Fibroblast of lung (primary cell): ENCODE results near the gene RASSF5. TPM values are rescaled to one million over a fixed set of nuclear protein-coding genes. Genes with fewer than 3 reads are reported as not detected.

Experiments used
- DNase-seq, 2 donors: peaks; one replicate each; pipeline versions ENCODE4 v3.0.0 to v3.0.0-alpha.2; 2010; ENCODE audit warnings: low read depth in 2 of 2
- H2AFZ ChIP-seq: 2 replicates; pipeline ENCODE4 v1.5.1; 2012; ENCODE audit warnings: low read length, control low read depth, inconsistent platforms
- H3K27ac ChIP-seq: 2 replicates; pipeline ENCODE4 v1.5.1; 2011; ENCODE audit warnings: low read length, control low read depth; ENCODE audit not compliant: insufficient read depth
- H3K27me3 ChIP-seq: 2 replicates; pipeline ENCODE4 v1.5.1; 2011; ENCODE audit warnings: mild to moderate bottlenecking, low read length; ENCODE audit not compliant: control insufficient read depth, insufficient read depth
- H3K36me3 ChIP-seq: 2 replicates; pipeline ENCODE4 v1.5.1; 2011; ENCODE audit warnings: low read length; ENCODE audit not compliant: control insufficient read depth, insufficient read depth
- H3K4me1 ChIP-seq: 2 replicates; pipeline ENCODE4 v1.5.1; 2011; ENCODE audit warnings: low read length; ENCODE audit not compliant: control insufficient read depth, insufficient read depth; ENCODE audit errors: extremely low read depth
- H3K4me2 ChIP-seq: 2 replicates; pipeline ENCODE4 v1.5.1; 2011; ENCODE audit warnings: low read length, control low read depth; ENCODE audit not compliant: insufficient read depth; ENCODE audit errors: extremely low read depth
- H3K4me3 ChIP-seq, 4 experiments: fragments of 200-600 bp in 1 of 4; sonication (generic) in 1 of 4; replicated peaks in 1 of 4; 2 replicates each; pipeline ENCODE4 v1.5.1; 2011 to 2016; ENCODE audit warnings: low read length in 4 of 4, low read depth in 3 of 4, mild to moderate bottlenecking in 3 of 4, control low read depth in 2 of 4, inconsistent platforms in 1 of 4, mixed read lengths in 1 of 4; ENCODE audit not compliant: insufficient read depth in 1 of 4; ENCODE audit errors: control extremely low read depth in 1 of 4
- H3K79me2 ChIP-seq: 2 replicates; pipeline ENCODE4 v1.5.1; 2012; ENCODE audit warnings: mild to moderate bottlenecking, low read length, inconsistent platforms; ENCODE audit not compliant: control insufficient read depth, insufficient read depth
- H3K9ac ChIP-seq: 2 replicates; pipeline ENCODE4 v1.5.1; 2011; ENCODE audit warnings: mild to moderate bottlenecking, low read length, control low read depth; ENCODE audit not compliant: insufficient read depth
- H3K9me3 ChIP-seq: 2 replicates; pipeline ENCODE4 v1.5.1; 2012; ENCODE audit warnings: low read depth, low read length; ENCODE audit not compliant: control insufficient read depth, insufficient read depth
- H4K20me1 ChIP-seq: 2 replicates; pipeline ENCODE4 v1.5.1; 2011; ENCODE audit warnings: low read length; ENCODE audit not compliant: control insufficient read depth, insufficient read depth; ENCODE audit errors: extremely low read depth
- EZH2 ChIP-seq: IDR thresholded peaks from 2 replicates; pipeline ENCODE4 v1.5.1; 2012; ENCODE audit warnings: low read length, control low read depth, mild to moderate bottlenecking; ENCODE audit errors: missing control alignments
- polyA plus RNA-seq, 2 donors: library from polyadenylated mRNA; depleted of rRNA in 1 of 2; stranded (reverse) in 1 of 2; unstranded in 1 of 2; fragments of >200 nt; gene quantifications; 2 replicates each; pipeline ENCODE4 v1.2.1, GENCODE V29; 2011 to 2012; ENCODE audit warnings: missing spikeins in 1 of 2
- total RNA-seq: library from RNA; depleted of rRNA; stranded (reverse); fragments of >200 nt; gene quantifications from 2 replicates; pipeline ENCODE4 v1.2.1, GENCODE V29; 2014
- TF ChIP-seq, protein P1 (sequence below), 2 donors: IDR thresholded peaks in 1 of 2; conservative IDR thresholded peaks in 1 of 2; 1 replicate in 1 of 2; 2 replicates in 1 of 2; pipeline ENCODE4 v1.5.1; 2011 to 2012; ENCODE audit warnings: low read length in 2 of 2, control low read depth in 1 of 2, inconsistent platforms in 1 of 2, low read depth in 1 of 2, mild to moderate bottlenecking in 1 of 2

RASSF5 gene
- total and polyA plus RNA-seq, 2 donors (not counting 1 experiment from before 2014, with no cell fraction given): 1.3 to 3.0 TPM

DNA sequence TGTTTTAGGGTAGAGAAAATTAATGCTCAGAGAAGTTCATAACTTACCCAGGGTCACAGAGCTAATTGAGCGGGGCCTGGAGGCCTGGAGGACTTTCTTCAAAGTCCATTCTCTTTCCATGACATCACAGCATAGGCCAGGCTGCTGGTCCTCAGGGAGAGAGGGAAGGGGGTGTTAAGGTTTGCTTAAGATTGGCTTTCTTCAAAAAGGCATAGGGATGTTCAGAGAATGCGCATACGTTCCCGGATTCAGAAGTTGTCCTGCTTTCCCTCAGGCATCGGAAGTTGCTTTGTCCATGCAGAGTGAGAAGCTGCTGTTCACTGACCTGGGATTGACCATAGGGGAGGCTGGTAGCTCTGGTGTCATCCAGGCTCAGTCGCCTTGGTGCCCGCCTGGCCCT lies 25.0 kb downstream of the RASSF5 start:
- H3K9me3 ChIP-seq: no peaks in the 10 kb centered on the region
- no peaks in the 10 kb centered on the region for H3K4me1 ChIP-seq
- H3K4me2 ChIP-seq: no peak overlapping the region
- TF ChIP-seq, protein P1, sequence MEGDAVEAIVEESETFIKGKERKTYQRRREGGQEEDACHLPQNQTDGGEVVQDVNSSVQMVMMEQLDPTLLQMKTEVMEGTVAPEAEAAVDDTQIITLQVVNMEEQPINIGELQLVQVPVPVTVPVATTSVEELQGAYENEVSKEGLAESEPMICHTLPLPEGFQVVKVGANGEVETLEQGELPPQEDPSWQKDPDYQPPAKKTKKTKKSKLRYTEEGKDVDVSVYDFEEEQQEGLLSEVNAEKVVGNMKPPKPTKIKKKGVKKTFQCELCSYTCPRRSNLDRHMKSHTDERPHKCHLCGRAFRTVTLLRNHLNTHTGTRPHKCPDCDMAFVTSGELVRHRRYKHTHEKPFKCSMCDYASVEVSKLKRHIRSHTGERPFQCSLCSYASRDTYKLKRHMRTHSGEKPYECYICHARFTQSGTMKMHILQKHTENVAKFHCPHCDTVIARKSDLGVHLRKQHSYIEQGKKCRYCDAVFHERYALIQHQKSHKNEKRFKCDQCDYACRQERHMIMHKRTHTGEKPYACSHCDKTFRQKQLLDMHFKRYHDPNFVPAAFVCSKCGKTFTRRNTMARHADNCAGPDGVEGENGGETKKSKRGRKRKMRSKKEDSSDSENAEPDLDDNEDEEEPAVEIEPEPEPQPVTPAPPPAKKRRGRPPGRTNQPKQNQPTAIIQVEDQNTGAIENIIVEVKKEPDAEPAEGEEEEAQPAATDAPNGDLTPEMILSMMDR (conservative IDR thresholded peaks at IDR 0.05 in 1 of 2, IDR thresholded peaks at IDR 0.05 in 1 of 2; ENCODE audit: low read depth in 1 of 2, low read length in 2 of 2): no peak
- no peak for TF ChIP-seq EZH2
- no peak overlapping the region for H2AFZ ChIP-seq
- no peaks in the 10 kb centered on the region for H3K36me3 ChIP-seq
- no peaks in the 10 kb centered on the region for H3K79me2 ChIP-seq
- H4K20me1 ChIP-seq: no peaks in the 10 kb centered on the region
- H3K27me3 ChIP-seq: peaks cover 2% of the 10 kb centered on the region
- H3K27ac ChIP-seq: no peak overlapping the region
- H3K9ac ChIP-seq: no peak overlapping the region
- no peak overlapping the region for H3K4me3 ChIP-seq
- DNase-seq: no peak

DNA sequence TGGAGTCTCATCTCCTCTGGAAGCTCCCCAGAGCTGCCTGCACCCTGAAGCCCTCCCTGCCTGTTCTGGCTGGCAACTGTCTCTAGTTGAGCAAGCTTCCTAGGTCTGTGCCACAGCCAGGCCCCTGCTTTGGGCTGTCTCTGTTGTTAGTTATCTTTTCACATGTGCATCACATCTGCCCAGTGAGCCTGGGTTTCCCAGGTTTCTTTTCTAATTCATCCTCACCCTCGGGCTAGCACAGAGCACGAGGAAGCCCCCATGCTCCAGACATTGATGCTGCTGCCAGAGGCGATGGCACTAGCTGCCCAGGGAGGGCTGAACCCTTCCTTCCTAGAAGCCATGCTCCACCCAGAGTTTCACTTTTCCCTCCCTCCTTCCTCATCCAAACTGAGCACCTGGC lies 27.2 kb downstream of the RASSF5 start:
- Histone ChIP-seq H3K4me1 (no peaks in the 10 kb centered on the region), H3K27ac (no peak overlapping the region), H3K4me2 (no peak overlapping the region), H3K9ac (no peak overlapping the region), H3K4me3 (no peak overlapping the region), H4K20me1 (no peaks in the 10 kb centered on the region), H2AFZ (no peak overlapping the region), H3K36me3 (no peaks in the 10 kb centered on the region), H3K9me3 (no peaks in the 10 kb centered on the region), H3K27me3 (peaks cover 2% of the 10 kb centered on the region), H3K79me2 (no peaks in the 10 kb centered on the region)
- DNase-seq: no peak
- TF ChIP-seq EZH2: no peak
- TF ChIP-seq, protein P1 (conservative IDR thresholded peaks at IDR 0.05 in 1 of 2, IDR thresholded peaks at IDR 0.05 in 1 of 2; ENCODE audit: low read depth in 1 of 2, low read length in 2 of 2): no peak

DNA sequence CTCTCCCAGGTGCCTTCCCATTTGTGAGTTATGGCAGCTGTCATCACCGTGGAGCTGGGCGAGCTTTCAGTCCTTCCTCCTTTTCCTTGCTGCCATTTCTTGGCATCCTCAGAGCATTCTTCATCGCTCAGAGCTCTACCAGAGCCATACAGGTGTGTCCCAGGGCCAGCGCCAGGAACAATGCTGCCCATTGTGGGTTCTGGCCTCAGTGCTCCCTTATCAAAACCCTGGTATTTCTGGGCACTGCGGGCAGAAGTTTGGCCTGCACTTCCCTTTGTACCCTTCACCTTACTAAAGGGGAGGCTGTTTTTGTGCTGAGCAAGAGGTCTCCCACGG lies 28.5 kb downstream of the RASSF5 start:
- TF ChIP-seq EZH2: no peak
- TF ChIP-seq, protein P1 (conservative IDR thresholded peaks at IDR 0.05 in 1 of 2, IDR thresholded peaks at IDR 0.05 in 1 of 2; ENCODE audit: low read depth in 1 of 2, low read length in 2 of 2): no peak
- H3K27ac ChIP-seq: no peak overlapping the region
- H3K4me3 ChIP-seq: no peak overlapping the region
- H3K79me2 ChIP-seq: no peaks in the 10 kb centered on the region
- peaks cover 2% of the 10 kb centered on the region for H3K27me3 ChIP-seq
- H3K9me3 ChIP-seq: no peaks in the 10 kb centered on the region
- no peaks in the 10 kb centered on the region for H3K4me1 ChIP-seq
- no peak overlapping the region for H2AFZ ChIP-seq
- no peaks in the 10 kb centered on the region for H4K20me1 ChIP-seq
- H3K4me2 ChIP-seq: no peak overlapping the region
- no peaks in the 10 kb centered on the region for H3K36me3 ChIP-seq
- no peak overlapping the region for H3K9ac ChIP-seq
- no peak for DNase-seq
